A549 (cell line): ENCODE results near the gene DAB2IP.

Experiments used
- CEBPB ChIP-seq, 2 experiments: fragments of >200 bp in 1 of 2; sonication (Bioruptor Twin) in 1 of 2; formaldehyde crosslinking in 1 of 2; IDR thresholded peaks; 2 replicates each; pipeline ENCODE4 v1.6.1; 2012 to 2016
- CTCF ChIP-seq: fragments of >200 bp; sonication (Bioruptor Twin); formaldehyde crosslinking; IDR thresholded peaks from 3 replicates; pipeline ENCODE4 v1.5.1; 2016
- ESRRA ChIP-seq: fragments of 150-350 bp; IDR thresholded peaks from 2 replicates; pipeline ENCODE4 v1.6.1; 2014; ENCODE audit warnings: mild to moderate bottlenecking, low read length, borderline replicate concordance
- NPAS2 ChIP-seq: fragments of 250-450 bp; sonication (Bioruptor Pico); IDR thresholded peaks from 2 replicates; pipeline ENCODE4 v1.8.0; 2022; ENCODE audit warnings: mild to moderate bottlenecking, moderate library complexity, borderline replicate concordance
- POLR2A ChIP-seq: IDR thresholded peaks from 2 replicates; pipeline ENCODE4 v1.6.1; 2012; ENCODE audit warnings: mild to moderate bottlenecking, low read length
- RFX5 ChIP-seq: fragments of 450-650 bp; IDR thresholded peaks from 2 replicates; pipeline ENCODE4 v1.7.1; 2014; ENCODE audit warnings: antibody characterized with exemption, mild to moderate bottlenecking, moderate library complexity
- RNF2 ChIP-seq: fragments of 200-600 bp; sonication (generic); IDR thresholded peaks from 2 replicates; pipeline ENCODE4 v1.6.1; 2016; ENCODE audit warnings: low read depth, mild to moderate bottlenecking, antibody characterized with exemption, moderate library complexity, borderline replicate concordance
- USF2 ChIP-seq: fragments of 450-650 bp; IDR thresholded peaks from 2 replicates; pipeline ENCODE4 v1.6.1; 2014; ENCODE audit warnings: antibody characterized with exemption
- ZC3H11A ChIP-seq: fragments of 450-650 bp; IDR thresholded peaks from 2 replicates; pipeline ENCODE4 v1.6.1; 2014; ENCODE audit warnings: antibody characterized with exemption, mild to moderate bottlenecking
- TF ChIP-seq, protein P1 (sequence below): IDR thresholded peaks from 2 replicates; pipeline ENCODE4 v1.6.1; 2012
- TF ChIP-seq, protein P2 (sequence below): fragments of 150-350 bp; IDR thresholded peaks from 2 replicates; pipeline ENCODE4 v1.6.1; 2014; ENCODE audit warnings: low read depth, mild to moderate bottlenecking, low read length
- TF ChIP-seq, protein P3 (sequence below): IDR thresholded peaks from 2 replicates; pipeline ENCODE4 v1.6.1; 2012

GRCh38 chr9:121662891-121663580 lies 11.6 kb downstream of the DAB2IP start:
- no peak for TF ChIP-seq POLR2A
- TF ChIP-seq, protein P1, sequence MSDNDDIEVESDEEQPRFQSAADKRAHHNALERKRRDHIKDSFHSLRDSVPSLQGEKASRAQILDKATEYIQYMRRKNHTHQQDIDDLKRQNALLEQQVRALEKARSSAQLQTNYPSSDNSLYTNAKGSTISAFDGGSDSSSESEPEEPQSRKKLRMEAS = no peak
- TF ChIP-seq RNF2 = no peak
- no peak for TF ChIP-seq USF2
- no peak for TF ChIP-seq CEBPB (IDR thresholded peaks at IDR 0.05)
- no peak for TF ChIP-seq NPAS2 (CRISPR knock-in tag)
- TF ChIP-seq CTCF = no peak
- no peak for TF ChIP-seq ZC3H11A
- TF ChIP-seq, protein P2, sequence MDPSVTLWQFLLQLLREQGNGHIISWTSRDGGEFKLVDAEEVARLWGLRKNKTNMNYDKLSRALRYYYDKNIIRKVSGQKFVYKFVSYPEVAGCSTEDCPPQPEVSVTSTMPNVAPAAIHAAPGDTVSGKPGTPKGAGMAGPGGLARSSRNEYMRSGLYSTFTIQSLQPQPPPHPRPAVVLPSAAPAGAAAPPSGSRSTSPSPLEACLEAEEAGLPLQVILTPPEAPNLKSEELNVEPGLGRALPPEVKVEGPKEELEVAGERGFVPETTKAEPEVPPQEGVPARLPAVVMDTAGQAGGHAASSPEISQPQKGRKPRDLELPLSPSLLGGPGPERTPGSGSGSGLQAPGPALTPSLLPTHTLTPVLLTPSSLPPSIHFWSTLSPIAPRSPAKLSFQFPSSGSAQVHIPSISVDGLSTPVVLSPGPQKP = no peak
- no peak for TF ChIP-seq RFX5
- no peak for TF ChIP-seq ESRRA
- TF ChIP-seq, protein P3, sequence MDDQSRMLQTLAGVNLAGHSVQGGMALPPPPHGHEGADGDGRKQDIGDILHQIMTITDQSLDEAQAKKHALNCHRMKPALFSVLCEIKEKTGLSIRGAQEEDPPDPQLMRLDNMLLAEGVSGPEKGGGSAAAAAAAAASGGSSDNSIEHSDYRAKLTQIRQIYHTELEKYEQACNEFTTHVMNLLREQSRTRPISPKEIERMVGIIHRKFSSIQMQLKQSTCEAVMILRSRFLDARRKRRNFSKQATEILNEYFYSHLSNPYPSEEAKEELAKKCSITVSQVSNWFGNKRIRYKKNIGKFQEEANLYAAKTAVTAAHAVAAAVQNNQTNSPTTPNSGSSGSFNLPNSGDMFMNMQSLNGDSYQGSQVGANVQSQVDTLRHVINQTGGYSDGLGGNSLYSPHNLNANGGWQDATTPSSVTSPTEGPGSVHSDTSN = no peak
